HL-60 (cell line): Measurements from ENCODE around the gene EFCAB13.
"Not testable (repeated sequence)": the region's sequence is repeated elsewhere in the genome, so short reads cannot be mapped to it uniquely, and the experiment has no call there.

Experiments
- DNase-seq, 2 experiments: peaks; one replicate each; pipeline ENCODE4 v3.0.0-alpha.2; 2010 to 2020; ENCODE audit warnings: low read depth in 1 of 2, low spot score in 1 of 2
- H3K27ac ChIP-seq: fragments of 250-450 bp; sonication (Bioruptor Pico); replicated peaks from 2 replicates; pipeline ENCODE4 v1.5.1; 2020; ENCODE audit warnings: mild to moderate bottlenecking, moderate library complexity
- H3K27me3 ChIP-seq: fragments of 250-450 bp; sonication (Bioruptor Pico); 2 replicates; pipeline ENCODE4 v1.5.1; 2021; ENCODE audit warnings: mild to moderate bottlenecking, moderate library complexity; ENCODE audit not compliant: insufficient read depth, poor library complexity, severe bottlenecking
- H3K4me3 ChIP-seq: replicated peaks from 2 replicates; pipeline ENCODE4 v1.5.1; 2011; ENCODE audit warnings: mild to moderate bottlenecking, control low read depth, low read length; ENCODE audit not compliant: insufficient read depth
- CTCF ChIP-seq: IDR thresholded peaks from one replicate; pipeline ENCODE4 v1.5.1; 2011; ENCODE audit warnings: low read length, control low read depth, inconsistent platforms; ENCODE audit not compliant: insufficient read depth
- GABPA ChIP-seq: IDR thresholded peaks from 2 replicates; pipeline ENCODE4 v1.6.1; 2012; ENCODE audit warnings: low read depth
- POLR2AphosphoS5 ChIP-seq: IDR thresholded peaks from 2 replicates; pipeline ENCODE4 v1.6.1; 2012; ENCODE audit warnings: low read depth
- REST ChIP-seq: IDR thresholded peaks from 2 replicates; pipeline ENCODE4 v1.6.1; 2012; ENCODE audit warnings: low read depth; ENCODE audit not compliant: insufficient replicate concordance
- SPI1 ChIP-seq: IDR thresholded peaks from 2 replicates; pipeline ENCODE4 v1.6.1; 2012; ENCODE audit warnings: low read depth, mild to moderate bottlenecking, borderline replicate concordance

Gene EFCAB13

GRCh38 chr17:47367257-47367656 lies 43.5 kb downstream of the EFCAB13 start:
- Histone ChIP-seq H3K27me3 (no peaks in the 10 kb centered on the region), H3K4me3 (no peak overlapping the region), H3K27ac (no peak overlapping the region)
- TF ChIP-seq CTCF (no peak), SPI1 (no peak), REST (no peak), POLR2AphosphoS5 (no peak), GABPA (no peak)
- no peak for DNase-seq

GRCh38 chr17:47368262-47368661 lies 44.5 kb downstream of the EFCAB13 start:
- no peak overlapping the region for H3K27ac ChIP-seq
- H3K27me3 ChIP-seq = no peaks in the 10 kb centered on the region
- TF ChIP-seq REST = no peak
- TF ChIP-seq CTCF = no peak
- no peak for TF ChIP-seq GABPA
- no peak for TF ChIP-seq POLR2AphosphoS5
- no peak for TF ChIP-seq SPI1
- H3K4me3 ChIP-seq = no peak overlapping the region
- no peak for DNase-seq

GRCh38 chr17:47370899-47371298 lies 47.1 kb downstream of the EFCAB13 start:
- H3K4me3 ChIP-seq, DNase-seq, H3K27me3 ChIP-seq, H3K27ac ChIP-seq: not testable (repeated sequence)

- Histone ChIP-seq H3K4me3 (no peak overlapping the region), H3K27ac (no peak overlapping the region), H3K27me3 (no peaks in the 10 kb centered on the region)
- TF ChIP-seq GABPA (no peak), POLR2AphosphoS5 (no peak), SPI1 (no peak), CTCF (no peak), REST (no peak)
- DNase-seq = no peak
These were observed 49.2 kb downstream of the EFCAB13 start for GRCh38 chr17:47373002-47373401.
